HepG2 (cell line): Measurements from ENCODE around the gene BRD3. TPM values are rescaled to one million over a fixed set of nuclear protein-coding genes. Genes with fewer than 3 reads are reported as not detected.

Experiments used
- ATF7-NPFF ChIP-seq: sonication (generic); formaldehyde crosslinking; IDR thresholded peaks from 2 replicates; pipeline ENCODE4 v1.8.1; 2023; ENCODE audit warnings: mild to moderate bottlenecking, low read depth, missing genetic modification reagents, moderate library complexity
- ETV6 ChIP-seq: sonication (generic); formaldehyde crosslinking; conservative IDR thresholded peaks from 2 replicates; pipeline ENCODE4 v1.4.0; 2020; ENCODE audit warnings: missing genetic modification reagents
- GABPB1 ChIP-seq: IDR thresholded peaks from 2 replicates; pipeline ENCODE4 v1.6.1; 2016; ENCODE audit warnings: mild to moderate bottlenecking, missing genetic modification reagents, moderate library complexity, missing compliant biosample characterization
- KLF16 ChIP-seq, 2 experiments: sonication (generic) in 1 of 2; formaldehyde crosslinking in 1 of 2; IDR thresholded peaks; 2 replicates each; pipeline versions ENCODE4 v1.6.1 to v1.8.0; 2016 to 2023; ENCODE audit warnings: missing genetic modification reagents in 2 of 2, missing compliant biosample characterization in 1 of 2
- SP4 ChIP-seq: sonication (generic); formaldehyde crosslinking; IDR thresholded peaks from 2 replicates; pipeline ENCODE4 v1.8.1; 2023; ENCODE audit warnings: mild to moderate bottlenecking, missing genetic modification reagents
- TARDBP ChIP-seq: sonication (generic); formaldehyde crosslinking; IDR thresholded peaks from 2 replicates; pipeline ENCODE4 v1.8.0; 2022; ENCODE audit warnings: mild to moderate bottlenecking, missing genetic modification reagents
- TEF ChIP-seq: sonication (generic); formaldehyde crosslinking; IDR thresholded peaks from 2 replicates; pipeline ENCODE4 v1.5.0; 2020; ENCODE audit warnings: missing genetic modification reagents
- ZNF136 ChIP-seq: sonication (generic); formaldehyde crosslinking; IDR thresholded peaks from 2 replicates; pipeline ENCODE4 v1.8.1; 2022; ENCODE audit warnings: low read depth, mild to moderate bottlenecking, moderate library complexity, missing genetic modification reagents
- ZNF407 ChIP-seq: sonication (generic); formaldehyde crosslinking; IDR thresholded peaks from one replicate; pipeline ENCODE4 v1.5.1; 2020; ENCODE audit warnings: mild to moderate bottlenecking, missing genetic modification reagents; ENCODE audit errors: not compliant biosample characterization
- ZNF564 ChIP-seq: sonication (generic); formaldehyde crosslinking; IDR thresholded peaks from 2 replicates; pipeline ENCODE4 v1.8.1; 2023; ENCODE audit warnings: mild to moderate bottlenecking, missing genetic modification reagents
- ZNF7 ChIP-seq: IDR thresholded peaks from 2 replicates; pipeline ENCODE4 v1.6.1; 2016; ENCODE audit warnings: missing biosample characterization, missing genetic modification reagents
- ZNF747 ChIP-seq: sonication (generic); formaldehyde crosslinking; IDR thresholded peaks from 2 replicates; pipeline ENCODE4 v1.8.1; 2023; ENCODE audit warnings: missing genetic modification reagents, mild to moderate bottlenecking, borderline replicate concordance
- ZNF784 ChIP-seq: sonication (generic); formaldehyde crosslinking; IDR thresholded peaks from 2 replicates; pipeline ENCODE4 v1.5.1; 2020; ENCODE audit warnings: missing genetic modification reagents, mild to moderate bottlenecking, borderline replicate concordance
- ZNF816 ChIP-seq: sonication (generic); formaldehyde crosslinking; IDR thresholded peaks from 2 replicates; pipeline ENCODE4 v1.8.0; 2022; ENCODE audit warnings: missing genetic modification reagents, mild to moderate bottlenecking, borderline replicate concordance
- polyA plus RNA-seq, 8 experiments: library from polyadenylated mRNA; depleted of rRNA in 3 of 8; stranded (reverse) in 7 of 8; unstranded in 1 of 8; fragments of >200 nt; fragmentation: Illumina TruSeq in 4 of 8; extraction: Trizol in 4 of 8; gene quantifications; 2 replicates each; pipeline versions ENCODE4 v1.2.1 to v1.2.3, GENCODE V29; 2011 to 2016; ENCODE audit warnings: low read depth in 4 of 8, missing spikeins in 1 of 8, mixed read lengths in 1 of 8; ENCODE audit not compliant: insufficient read depth in 1 of 8
- total RNA-seq, 5 experiments: library from RNA; depleted of rRNA; stranded (reverse); fragments of >200 nt; fragmentation: Illumina TruSeq; extraction: Trizol; gene quantifications; 2 replicates each; pipeline ENCODE4 v1.2.3, GENCODE V29; 2016; ENCODE audit warnings: low read depth in 1 of 5

The BRD3 gene
- total and polyA plus RNA-seq, 2 of the 13 experiments (the other 11 are each of a cell fraction or from before 2014, with no cell fraction given): 5.9 to 12.9 TPM

DNA sequence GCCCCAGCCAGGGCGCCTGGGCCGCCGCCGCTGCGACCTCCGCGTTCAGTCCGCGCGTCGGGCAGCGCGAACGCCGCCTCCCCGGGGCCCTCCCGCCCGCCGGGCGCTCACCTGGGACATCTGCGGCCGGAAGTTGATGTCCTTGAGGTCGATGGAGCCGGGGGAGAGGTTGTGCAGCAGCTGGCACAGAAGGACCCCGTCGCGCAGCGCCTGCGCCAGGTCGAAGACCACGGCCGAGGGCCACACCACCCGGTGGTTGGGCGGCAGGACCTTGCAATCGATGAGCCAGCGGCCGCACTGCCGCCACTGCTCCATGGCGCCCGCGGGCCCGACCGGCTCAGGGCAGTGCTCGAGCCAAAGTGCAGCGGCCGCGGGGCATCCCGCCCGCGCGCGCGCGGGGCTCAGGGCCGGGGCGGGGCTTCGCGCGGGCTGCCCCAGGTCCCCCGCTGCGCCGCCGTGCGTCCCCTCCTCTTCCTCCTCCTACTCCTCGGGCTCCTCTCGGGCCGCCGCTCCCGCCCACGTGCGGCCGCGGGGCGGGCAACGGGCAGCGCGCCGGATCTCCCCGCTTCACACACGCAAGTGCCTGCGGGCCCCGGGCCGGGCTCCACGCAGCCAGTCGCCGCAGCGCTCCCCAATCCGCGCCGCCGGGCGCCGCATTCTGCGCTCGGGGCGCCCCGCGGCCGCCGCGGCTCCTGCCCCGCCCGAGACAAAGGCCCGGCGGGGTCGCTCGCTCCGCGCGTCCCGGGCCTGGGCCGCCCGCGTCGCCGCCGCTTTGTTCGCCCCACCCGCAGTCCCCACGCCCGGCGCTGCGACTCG, 75.7 kb downstream of the BRD3 start, which contains the start of gene VAV2 (continued):
- TF ChIP-seq ZNF784 (CRISPR knock-in tag): no peak
- 0 out of 2 replicates have a peak, but pooled peaks have one; percentile 50 for TF ChIP-seq ZNF816
- no peak for TF ChIP-seq TEF (CRISPR knock-in tag)
- TF ChIP-seq ETV6: no peak
- TF ChIP-seq ZNF7: no peak
- TF ChIP-seq KLF16 (CRISPR knock-in tag; IDR thresholded peaks at IDR 0.05): 0 out of 4 replicates have a peak, but pooled peaks of 1 of the 2 experiments have one; percentile 20
- 0 out of 2 replicates have a peak, but pooled peaks have one; percentile 18 for TF ChIP-seq ATF7-NPFF (CRISPR knock-in tag)
- no peak for TF ChIP-seq TARDBP (CRISPR knock-in tag)
- no peak for TF ChIP-seq ZNF747 (CRISPR knock-in tag)
- no peak for TF ChIP-seq ZNF407 (CRISPR knock-in tag)
- TF ChIP-seq ZNF136 (CRISPR knock-in tag): no peak
- TF ChIP-seq SP4 (CRISPR knock-in tag): peak; percentile 5; the same call in 1 of the 2 replicates
- peak; percentile 69 for TF ChIP-seq GABPB1
- no peak for TF ChIP-seq ZNF564
